H1 (cell line): ENCODE results near the gene STX10.

Experiments
- ATF2 ChIP-seq: IDR thresholded peaks from 2 replicates; pipeline ENCODE4 v1.6.1; 2012; ENCODE audit warnings: low read length, inconsistent platforms
- BCL11A ChIP-seq, 2 experiments: IDR thresholded peaks; one replicate each; pipeline ENCODE4 v1.6.1; 2011; ENCODE audit warnings: low read depth in 2 of 2, low read length in 2 of 2, mild to moderate bottlenecking in 2 of 2
- CHD1 ChIP-seq: IDR thresholded peaks from 2 replicates; pipeline ENCODE4 v1.6.1; 2012; ENCODE audit warnings: low read depth, low read length, improper control_type of control experiment
- CTBP2 ChIP-seq: IDR thresholded peaks from 2 replicates; pipeline ENCODE4 v1.7.0; 2011; ENCODE audit warnings: borderline replicate concordance, mild to moderate bottlenecking, moderate library complexity, mixed read lengths, low read length; ENCODE audit not compliant: insufficient read depth, insufficient read length
- CTCF ChIP-seq, 3 experiments: IDR thresholded peaks; 1 replicate in 2 of 3; 2 replicates in 1 of 3; pipeline versions ENCODE4 v1.5.1 to v1.6.1; 2011; ENCODE audit warnings: low read length in 3 of 3, mild to moderate bottlenecking in 3 of 3, inconsistent platforms in 2 of 3, low read depth in 1 of 3, moderate library complexity in 1 of 3; ENCODE audit not compliant: insufficient read depth in 1 of 3; ENCODE audit errors: control extremely low read depth in 1 of 3
- EP300 ChIP-seq, 2 experiments: IDR thresholded peaks; 1 replicate in 1 of 2; 2 replicates in 1 of 2; pipeline ENCODE4 v1.6.1; 2011 to 2012; ENCODE audit warnings: low read depth in 2 of 2, low read length in 2 of 2, mild to moderate bottlenecking in 2 of 2, borderline replicate concordance in 1 of 2, inconsistent platforms in 1 of 2, moderate library complexity in 1 of 2
- HDAC2 ChIP-seq, 2 experiments: fragments of 300-600 bp in 1 of 2; sonication (generic) in 1 of 2; IDR thresholded peaks; 2 replicates each; pipeline ENCODE4 v1.6.1; 2011 to 2012; ENCODE audit warnings: low read depth in 2 of 2, low read length in 2 of 2, mild to moderate bottlenecking in 2 of 2, moderate library complexity in 2 of 2, borderline replicate concordance in 1 of 2, inconsistent platforms in 1 of 2
- POLR2A ChIP-seq, 2 experiments: IDR thresholded peaks; 1 replicate in 1 of 2; 2 replicates in 1 of 2; pipeline ENCODE4 v1.6.1; 2011; ENCODE audit warnings: low read depth in 2 of 2, low read length in 2 of 2, mild to moderate bottlenecking in 2 of 2; ENCODE audit errors: control extremely low read depth in 1 of 2
- RBBP5 ChIP-seq: IDR thresholded peaks from 2 replicates; pipeline ENCODE4 v1.7.1; 2012; ENCODE audit warnings: low read depth, mild to moderate bottlenecking, inconsistent platforms, low read length, moderate library complexity, borderline replicate concordance
- RFX5 ChIP-seq: IDR thresholded peaks from 2 replicates; pipeline ENCODE4 v1.6.1; 2011; ENCODE audit warnings: low read depth, low read length, improper control_type of control experiment, borderline replicate concordance
- SIX5 ChIP-seq: IDR thresholded peaks from 2 replicates; pipeline ENCODE4 v1.6.1; 2011; ENCODE audit warnings: mild to moderate bottlenecking, low read depth, low read length
- SP1 ChIP-seq: IDR thresholded peaks from 2 replicates; pipeline ENCODE4 v1.6.1; 2011; ENCODE audit warnings: low read depth, low read length
- SUZ12 ChIP-seq: fragments of 200-600 bp; sonication (generic); IDR thresholded peaks from 2 replicates; pipeline ENCODE4 v1.6.1; 2012; ENCODE audit warnings: mild to moderate bottlenecking, inconsistent platforms, low read length, moderate library complexity, mixed read lengths
- YY1 ChIP-seq: IDR thresholded peaks from 2 replicates; pipeline ENCODE4 v1.6.1; 2011; ENCODE audit warnings: low read depth, mild to moderate bottlenecking, low read length

- TF ChIP-seq CTCF (IDR thresholded peaks at IDR 0.05; ENCODE audit: control extremely low read depth in 1 of 3, insufficient read depth in 1 of 3, low read depth in 1 of 3, low read length in 3 of 3) = no peak
- no peak for TF ChIP-seq EP300 (IDR thresholded peaks at IDR 0.05; ENCODE audit: borderline replicate concordance in 1 of 2, low read depth in 2 of 2, low read length in 2 of 2)
- TF ChIP-seq HDAC2 (IDR thresholded peaks at IDR 0.05; ENCODE audit: borderline replicate concordance in 1 of 2, low read depth in 2 of 2, low read length in 2 of 2) = no peak
- no peak; a peak in 1 of 3 replicates for TF ChIP-seq POLR2A (IDR thresholded peaks at IDR 0.05; ENCODE audit: control extremely low read depth in 1 of 2, low read depth in 2 of 2, low read length in 2 of 2)
- no peak for TF ChIP-seq BCL11A (IDR thresholded peaks at IDR 0.05; ENCODE audit: low read depth in 2 of 2, low read length in 2 of 2)
- TF ChIP-seq SP1 = no peak
- TF ChIP-seq CTBP2 = peak; percentile 14
- peak; percentile 68 for TF ChIP-seq ATF2
- no peak for TF ChIP-seq SIX5
- TF ChIP-seq SUZ12 = no peak
- no peak for TF ChIP-seq YY1
- TF ChIP-seq RFX5 = no peak
- TF ChIP-seq CHD1 = no peak
- no peak for TF ChIP-seq RBBP5
Measured at GRCh38 chr19:13154241-13154778, 4.1 kb upstream of the STX10 start.
